GM10266 (cell line): Measurements from ENCODE around the gene CRTC1.

ENCODE experiments used
- DNase-seq: peaks from one replicate; pipeline ENCODE4 v3.0.0; 2012; ENCODE audit errors: extremely low spot score
- CTCF ChIP-seq: IDR thresholded peaks from 2 replicates; pipeline ENCODE4 v1.5.1; 2012; ENCODE audit warnings: mild to moderate bottlenecking, low read depth; ENCODE audit not compliant: control insufficient read depth, insufficient read depth; ENCODE audit errors: missing control alignments

CRTC1 gene

GRCh38 chr19:18654469-18654868 lies 29.0 kb upstream of the CRTC1 start:
- DNase-seq: no peak
- TF ChIP-seq CTCF: no peak

GRCh38 chr19:18655173-18655844 lies 28.2 kb upstream of the CRTC1 start:
- no peak for DNase-seq
- no peak for TF ChIP-seq CTCF

- no peak for DNase-seq
- no peak for TF ChIP-seq CTCF
These were observed 27.0 kb upstream of the CRTC1 start for GRCh38 chr19:18656337-18657086.

GRCh38 chr19:18657590-18658365 lies 25.7 kb upstream of the CRTC1 start:
- no peak for TF ChIP-seq CTCF
- peak; percentile 84 for DNase-seq

- no peak for TF ChIP-seq CTCF
- DNase-seq: no peak
These were observed 25.1 kb upstream of the CRTC1 start for GRCh38 chr19:18658366-18658855.

- DNase-seq: peak; percentile 74
- TF ChIP-seq CTCF: no peak
These were observed 24.0 kb upstream of the CRTC1 start for GRCh38 chr19:18659281-18660050.
